GM18861 (cell line): ENCODE data around the gene PEAK3.

ENCODE experiments used
- ATAC-seq: cut with Tn5 transposase; IDR thresholded peaks from one replicate; pipeline ENCODE4 v1.9.1; 2021; ENCODE audit not compliant: unreplicated experiment

Gene PEAK3

GRCh38 chr19:2271234-2272103 is 10.5 kb downstream of the PEAK3 start:
- no peak for ATAC-seq

GRCh38 chr19:2270423-2271233 is 11.3 kb downstream of the PEAK3 start:
- ATAC-seq = no peak

- no peak for ATAC-seq
Measured at GRCh38 chr19:2270157-2270422, 11.9 kb downstream of the PEAK3 start.

- peak; percentile 32 for ATAC-seq
Measured at GRCh38 chr19:2269244-2270156, 12.5 kb downstream of the PEAK3 start.

- no peak for ATAC-seq
Measured at GRCh38 chr19:2268861-2269243, 13.1 kb downstream of the PEAK3 start.

- no peak for ATAC-seq
Measured at GRCh38 chr19:2268480-2268830, 13.5 kb downstream of the PEAK3 start.

- ATAC-seq = no peak
Measured at GRCh38 chr19:2266183-2266993, 15.6 kb downstream of the PEAK3 start.

GRCh38 chr19:2261438-2262172 is 20.4 kb downstream of the PEAK3 start:
- no peak for ATAC-seq

GRCh38 chr19:2260341-2260805 is 21.6 kb downstream of the PEAK3 start:
- no peak for ATAC-seq

- no peak for ATAC-seq
Measured at GRCh38 chr19:2259336-2259735, 22.6 kb downstream of the PEAK3 start.

GRCh38 chr19:2255982-2256685 is 25.8 kb downstream of the PEAK3 start, which contains the start of gene JSRP1:
JSRP1 (minus strand) TSS chr19:2256417; CDS start chr19:2255314, 1,103 bp downstream.
- ATAC-seq = no peak

- ATAC-seq = no peak
Measured at GRCh38 chr19:2255112-2255845, 26.7 kb downstream of the PEAK3 start.

GRCh38 chr19:2254064-2254872 is 27.7 kb downstream of the PEAK3 start:
- ATAC-seq = no peak

- no peak for ATAC-seq
Measured at GRCh38 chr19:2253106-2254063, 28.6 kb downstream of the PEAK3 start.

- ATAC-seq = no peak
Measured at GRCh38 chr19:2252797-2253105, 29.2 kb downstream of the PEAK3 start.

- ATAC-seq = no peak
Measured at GRCh38 chr19:2252055-2252796, 29.7 kb downstream of the PEAK3 start.
